GM19395 (cell line): ENCODE results near the gene LHFPL2.
"Not testable (repeated sequence)": the region's sequence is repeated elsewhere in the genome, so short reads cannot be mapped to it uniquely, and the experiment has no call there.

Experiments used
- ATAC-seq: cut with Tn5 transposase; IDR thresholded peaks from one replicate; pipeline ENCODE4 v1.9.1; 2021; ENCODE audit warnings: mild to moderate bottlenecking, moderate library complexity; ENCODE audit not compliant: unreplicated experiment

Gene LHFPL2

DNA sequence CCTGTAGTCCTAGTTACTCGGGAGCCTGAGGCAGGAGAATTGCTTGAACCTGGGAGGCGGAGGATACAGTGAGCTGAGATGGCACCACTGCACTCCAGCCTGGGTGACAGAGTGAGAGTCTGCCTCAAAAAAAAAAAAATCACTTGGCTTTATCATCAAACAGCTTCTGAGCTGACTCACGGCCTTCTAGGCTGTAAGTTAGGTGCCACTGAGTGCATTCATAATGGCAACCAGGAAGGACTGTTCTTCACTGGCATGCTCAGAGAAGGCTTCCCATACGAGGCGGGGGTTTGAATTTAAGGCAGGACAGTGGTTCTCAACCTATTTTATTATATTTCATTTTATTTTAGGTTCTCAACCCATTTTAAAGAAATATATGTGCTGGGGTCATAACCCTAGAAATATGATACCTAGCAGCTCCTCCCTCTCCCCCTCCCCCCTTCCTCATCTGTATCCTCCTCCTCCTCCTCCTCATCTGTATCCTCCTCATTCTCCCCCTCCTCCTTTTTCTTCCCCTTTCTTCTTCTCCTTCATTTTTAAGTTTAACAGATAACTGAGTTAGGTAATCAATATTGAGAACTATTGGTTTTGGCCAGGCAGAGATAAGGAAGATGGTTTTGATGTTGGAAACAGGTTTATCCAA is 19.0 kb upstream of the LHFPL2 start:
- ATAC-seq = no peak

DNA sequence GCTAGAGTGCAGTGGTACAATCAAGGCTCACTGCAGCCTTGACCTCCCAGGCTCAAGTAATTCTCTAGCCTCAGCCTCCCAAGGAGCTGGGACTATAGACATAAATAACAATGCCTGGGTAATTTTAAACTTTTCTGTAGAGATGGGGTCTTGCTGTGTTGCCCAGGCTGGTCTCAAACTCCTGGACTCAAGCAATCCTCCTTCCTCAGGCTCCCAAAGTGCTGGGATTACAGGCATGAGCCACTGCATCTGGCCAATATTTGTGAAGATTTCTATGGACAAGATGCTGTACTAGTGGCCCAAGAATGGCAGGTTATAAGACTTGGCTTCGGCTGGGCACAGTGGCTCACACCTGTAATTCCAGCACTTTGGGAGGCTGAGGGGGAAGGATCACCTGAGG is 18.4 kb upstream of the LHFPL2 start:
- ATAC-seq = not testable (repeated sequence)

DNA sequence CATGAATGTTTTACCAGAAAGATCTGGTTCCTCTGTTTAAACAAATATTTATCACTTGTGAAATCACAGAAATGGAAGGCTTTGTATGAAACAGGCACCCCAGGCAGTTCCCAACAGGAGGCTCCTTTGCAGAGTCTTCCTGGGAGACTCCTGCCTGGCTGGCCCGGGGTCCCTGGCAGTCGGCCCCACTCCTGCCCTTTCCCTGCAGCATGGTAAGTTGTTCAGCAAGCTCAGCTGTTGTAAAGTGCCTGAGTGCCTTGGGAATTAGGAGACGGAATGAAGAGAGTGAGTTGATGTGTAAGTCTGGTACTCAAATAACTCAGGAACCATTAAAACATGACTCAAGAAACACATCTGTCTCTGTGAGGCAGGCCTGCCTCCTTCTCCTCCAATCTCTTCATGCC is 17.5 kb upstream of the LHFPL2 start:
- no peak for ATAC-seq

DNA sequence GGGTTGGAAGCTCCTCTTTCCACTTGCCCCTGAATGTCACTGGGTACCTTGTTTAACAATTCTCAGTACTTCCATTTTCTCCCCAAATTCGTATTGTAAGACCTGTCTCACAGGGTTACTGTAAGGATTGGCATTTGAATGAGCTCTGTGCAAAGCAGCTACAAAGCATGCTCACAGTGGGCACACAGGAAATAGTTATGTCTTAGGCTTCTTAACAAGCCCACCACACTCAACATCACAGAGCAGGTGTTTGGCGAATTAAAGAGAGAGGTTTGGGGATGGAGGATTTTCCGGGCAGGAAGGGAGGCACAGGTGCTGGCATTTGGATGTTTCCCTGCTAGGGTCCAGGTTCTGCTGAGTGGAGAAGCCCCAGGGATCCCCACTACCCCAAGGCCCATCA is 17.0 kb upstream of the LHFPL2 start:
- no peak for ATAC-seq

DNA sequence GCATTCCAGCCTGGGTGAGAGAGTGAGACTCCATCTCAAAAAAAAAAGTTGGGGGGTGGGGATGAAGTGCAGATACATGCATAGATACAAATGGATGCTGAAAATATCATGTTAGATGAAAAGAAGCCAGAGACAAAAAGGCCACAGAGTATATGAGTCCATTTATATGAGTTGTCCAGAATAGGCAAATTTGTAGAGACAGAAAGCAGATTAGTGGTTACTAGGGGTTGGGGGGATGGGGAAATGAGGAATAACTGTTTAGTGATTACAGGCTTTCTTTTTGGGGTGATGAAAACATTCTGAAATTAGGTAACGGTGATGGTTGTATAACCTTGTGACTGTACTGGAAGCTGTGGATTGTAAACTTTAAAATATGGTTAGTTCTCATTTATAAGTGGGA is 13.8 kb upstream of the LHFPL2 start:
- ATAC-seq = no peak

DNA sequence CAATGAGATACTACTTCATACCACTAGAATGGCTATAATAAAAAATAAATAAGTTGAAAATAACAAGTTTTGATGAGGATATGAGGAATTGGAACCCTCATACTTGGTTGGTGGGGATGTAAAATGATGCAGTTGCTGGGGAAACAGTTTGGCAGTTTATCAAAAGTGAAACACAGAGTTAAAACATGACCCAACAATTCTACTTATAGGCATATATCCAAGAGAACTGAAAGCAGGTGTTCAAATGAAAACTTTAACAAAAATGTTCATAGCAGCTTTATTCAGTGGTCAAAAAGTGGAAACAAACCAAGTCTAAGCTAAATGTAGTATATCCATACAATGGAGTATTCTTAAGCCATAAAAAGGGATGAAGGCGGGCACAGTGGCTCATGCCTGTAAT is 13.1 kb upstream of the LHFPL2 start:
- ATAC-seq = peak; percentile 90

DNA sequence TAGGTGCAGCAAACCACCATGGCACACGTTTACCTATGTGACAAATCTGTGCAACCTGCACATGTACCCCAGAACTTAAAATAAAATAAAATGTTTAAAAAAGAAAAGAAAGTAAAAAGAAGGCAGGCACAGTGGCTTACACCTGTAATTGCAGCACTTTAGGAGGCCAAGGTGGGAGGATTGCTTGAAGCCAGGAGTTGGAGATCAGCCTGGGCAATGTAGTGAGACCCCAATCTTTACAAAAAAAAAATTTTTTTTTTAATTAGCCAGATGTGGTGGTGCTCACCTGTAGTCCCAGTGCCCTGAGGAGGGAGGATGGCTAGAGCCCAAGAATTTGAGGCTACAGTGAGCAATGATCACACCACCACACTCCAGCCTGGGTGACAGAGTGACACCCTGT is 12.5 kb upstream of the LHFPL2 start:
- peak; percentile 18 for ATAC-seq

DNA sequence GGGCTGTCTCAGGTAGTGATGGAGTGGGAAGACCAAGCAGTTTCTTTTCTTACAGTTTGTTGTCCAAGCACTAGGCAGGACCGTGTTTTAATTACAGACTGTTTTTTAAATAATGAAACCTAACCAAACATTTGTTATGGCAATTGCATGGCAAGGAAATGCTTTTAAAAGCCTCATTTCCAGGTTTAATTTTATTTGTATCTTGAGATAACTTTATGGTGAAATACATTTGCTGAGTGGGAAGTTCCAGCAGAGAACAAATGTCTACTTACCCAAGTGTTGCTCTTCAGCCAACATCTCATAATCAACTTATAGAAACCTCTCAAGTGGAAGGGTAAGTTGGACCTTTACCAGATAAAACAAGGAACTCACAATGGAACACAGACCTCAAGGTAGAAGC is 11.8 kb upstream of the LHFPL2 start:
- ATAC-seq = no peak

DNA sequence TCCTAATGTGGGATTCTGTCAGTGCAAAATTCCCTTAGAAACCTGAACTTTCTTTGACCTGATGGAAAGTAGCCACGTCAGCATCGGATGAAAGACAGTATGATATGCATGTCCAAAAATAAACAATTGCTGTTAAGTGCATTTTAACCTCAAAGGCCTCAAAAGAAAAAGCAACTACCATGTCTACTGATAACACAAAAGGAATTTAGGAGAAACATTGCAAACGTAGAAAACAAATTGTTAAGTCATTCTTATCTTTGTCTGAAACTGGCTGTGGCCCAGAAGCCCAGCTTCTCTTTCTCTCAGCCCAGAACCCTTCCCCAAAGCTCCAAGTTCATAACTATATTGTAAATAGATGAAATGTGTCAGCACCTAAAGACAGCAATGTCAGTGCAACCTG is 11.1 kb upstream of the LHFPL2 start:
- no peak for ATAC-seq

DNA sequence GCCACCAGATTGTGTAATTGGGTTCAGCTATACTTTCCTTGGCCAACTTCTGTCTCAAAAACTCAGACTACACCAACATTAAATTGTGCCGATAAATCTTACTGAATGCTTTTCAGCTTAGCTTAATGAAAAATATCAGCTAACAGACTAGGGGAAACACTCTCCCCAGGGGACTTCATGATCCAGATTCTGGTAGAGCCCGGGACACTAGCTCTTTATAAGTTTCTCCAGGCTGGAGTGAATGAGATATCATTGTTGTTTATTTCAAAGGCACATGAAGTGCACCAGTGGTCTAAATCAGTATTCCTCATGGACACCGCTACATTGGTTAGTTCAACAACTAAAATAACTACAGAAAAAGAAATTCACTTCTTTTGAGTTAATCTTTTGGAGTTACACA is 10.5 kb upstream of the LHFPL2 start:
- no peak for ATAC-seq

DNA sequence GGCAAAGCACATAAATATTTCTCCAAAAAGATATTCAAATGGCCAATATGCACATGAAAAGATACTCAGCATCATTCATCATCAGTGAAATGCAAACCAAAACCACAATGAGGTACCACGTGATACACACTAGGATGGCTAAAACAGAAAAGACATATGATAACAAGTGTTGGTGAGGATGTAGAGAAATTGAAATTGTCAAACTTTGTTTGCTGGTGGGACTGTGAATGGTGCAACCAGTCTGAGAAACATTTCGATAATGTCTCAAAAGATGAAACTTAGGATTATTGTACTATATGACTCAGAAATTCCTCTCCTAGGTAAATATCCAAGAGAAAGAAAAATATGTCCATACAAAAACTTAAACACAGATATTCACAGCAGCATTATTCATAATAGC is 8.6 kb upstream of the LHFPL2 start:
- ATAC-seq = no peak

DNA sequence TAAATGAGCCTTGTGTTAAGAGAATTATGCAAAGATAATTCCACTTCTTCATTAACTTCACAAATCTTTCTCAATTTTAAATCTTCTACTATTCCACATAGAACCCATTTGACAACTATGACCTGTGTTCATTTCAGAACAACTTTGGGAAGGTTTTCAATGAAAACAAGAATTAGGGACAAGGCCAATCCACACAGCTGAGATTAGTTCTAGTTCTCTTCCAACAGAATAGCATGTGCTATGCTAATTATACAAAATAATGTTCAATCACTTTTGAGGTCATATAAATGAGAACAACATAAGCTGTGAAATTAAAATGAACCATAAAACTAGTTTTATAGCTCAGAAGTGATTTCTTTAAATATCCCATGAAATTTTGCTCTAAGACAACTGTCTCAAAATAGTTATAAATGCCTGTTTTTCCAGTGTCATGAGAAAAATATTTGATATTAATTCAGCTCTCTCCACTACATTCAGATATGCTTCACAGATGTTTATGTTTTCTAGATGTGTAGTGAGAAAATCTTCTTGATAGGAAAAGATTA is 7.2 kb upstream of the LHFPL2 start:
- ATAC-seq = no peak

DNA sequence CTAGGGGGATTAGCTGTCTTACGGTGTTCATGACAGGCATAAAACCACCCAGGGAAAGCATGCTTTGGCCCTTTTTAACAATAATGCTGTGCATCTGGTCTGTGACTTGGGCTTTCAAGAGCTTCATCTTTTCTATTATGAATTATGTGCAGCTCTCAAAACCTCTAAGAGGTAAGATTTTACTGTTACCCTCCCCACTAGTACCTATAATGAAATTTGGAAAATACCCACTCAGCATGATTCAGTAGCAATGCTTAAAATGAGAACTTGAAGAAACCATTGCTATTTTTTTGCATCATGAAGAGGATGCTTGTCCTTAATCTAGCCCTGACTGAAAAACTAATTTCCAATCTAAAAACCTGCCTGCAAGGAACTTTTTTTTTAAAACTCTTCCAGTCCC is 5.8 kb upstream of the LHFPL2 start:
- no peak for ATAC-seq

DNA sequence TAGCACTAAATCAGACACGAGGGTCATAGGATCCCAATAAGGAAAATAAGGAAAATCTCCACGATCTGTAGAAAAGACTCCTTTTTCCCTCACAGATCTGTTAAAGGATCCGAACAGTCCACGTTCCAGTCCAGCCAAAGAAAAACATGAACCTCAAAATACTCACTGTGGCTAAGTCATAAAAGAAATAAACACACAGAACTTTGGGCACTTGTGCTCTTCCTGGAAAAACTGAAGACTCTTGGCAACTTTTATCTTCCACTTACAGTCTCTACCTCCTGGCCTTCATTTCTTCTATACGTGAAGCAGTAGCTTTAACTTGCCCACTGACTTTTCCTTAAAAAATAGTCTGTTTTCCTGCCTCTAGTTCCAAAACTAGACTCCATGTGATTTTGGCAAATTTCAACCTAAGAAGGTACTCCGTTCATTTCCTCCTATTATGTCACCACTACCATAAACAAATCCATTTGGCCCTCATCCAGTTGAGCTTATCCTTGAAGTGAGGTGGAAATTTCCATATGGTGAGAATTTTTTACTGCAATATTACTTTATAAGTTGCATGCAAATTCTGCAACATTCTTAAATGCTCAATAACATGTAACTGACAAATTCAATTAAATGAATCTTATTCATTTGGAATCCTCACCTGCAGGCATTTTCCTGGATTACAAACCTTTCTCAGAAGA is 5.3 kb upstream of the LHFPL2 start:
- ATAC-seq = no peak

DNA sequence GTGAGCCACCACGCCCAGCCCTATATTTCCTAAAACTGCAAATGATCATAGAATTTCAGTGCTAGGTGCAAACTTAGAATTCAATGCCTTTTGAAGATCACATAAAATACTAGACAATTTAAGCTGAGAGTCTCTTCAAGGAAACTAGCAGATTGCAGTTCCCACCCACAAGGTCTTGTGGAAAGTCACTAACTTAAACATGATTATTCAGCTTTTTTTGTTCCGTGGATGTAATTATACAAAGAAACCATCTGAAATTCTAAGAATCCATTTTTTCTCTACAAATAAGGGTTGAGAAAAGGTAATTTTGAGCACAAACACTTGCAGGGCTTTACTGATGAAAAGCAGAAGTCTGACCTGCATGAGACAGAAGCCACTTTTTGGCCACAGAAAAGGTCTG is 4.5 kb upstream of the LHFPL2 start:
- ATAC-seq = no peak

DNA sequence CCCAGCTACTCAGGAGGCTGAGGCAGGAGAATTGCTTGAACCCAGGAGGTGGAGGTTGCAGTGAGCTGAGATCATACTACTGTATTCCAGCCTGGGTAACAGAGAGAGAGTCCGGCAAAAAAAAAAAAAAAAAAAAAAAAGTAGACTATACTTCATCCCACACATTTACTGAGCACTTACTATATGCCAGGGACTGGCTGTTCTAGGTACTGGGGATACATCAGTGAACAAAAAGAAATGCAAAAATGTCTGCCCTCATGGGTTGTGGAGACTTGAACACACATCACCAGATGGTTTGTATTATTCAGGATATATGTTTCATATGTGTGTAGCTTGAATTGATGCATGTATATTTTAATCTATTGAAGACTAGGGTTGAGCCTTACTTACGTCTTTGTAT is 2.9 kb upstream of the LHFPL2 start:
- ATAC-seq = no peak

DNA sequence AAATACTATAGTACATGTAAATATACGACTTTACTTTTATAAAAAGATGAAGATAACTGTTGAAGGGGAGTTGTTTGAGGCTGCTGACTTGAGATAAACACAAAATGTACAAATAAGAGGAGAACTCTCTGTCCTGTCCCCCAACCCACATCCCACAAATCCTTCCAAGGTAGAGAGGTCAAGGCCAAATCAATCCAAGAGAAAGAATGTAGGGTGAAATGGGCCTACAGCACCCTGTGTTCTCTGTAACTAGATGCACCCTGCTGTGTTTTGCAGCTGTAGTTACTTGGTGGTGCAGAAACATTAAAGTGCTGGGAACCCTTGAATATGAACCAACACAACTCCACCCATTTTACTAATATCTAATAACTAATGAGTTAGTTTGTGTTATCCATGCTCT is 2.0 kb upstream of the LHFPL2 start:
- no peak for ATAC-seq

DNA sequence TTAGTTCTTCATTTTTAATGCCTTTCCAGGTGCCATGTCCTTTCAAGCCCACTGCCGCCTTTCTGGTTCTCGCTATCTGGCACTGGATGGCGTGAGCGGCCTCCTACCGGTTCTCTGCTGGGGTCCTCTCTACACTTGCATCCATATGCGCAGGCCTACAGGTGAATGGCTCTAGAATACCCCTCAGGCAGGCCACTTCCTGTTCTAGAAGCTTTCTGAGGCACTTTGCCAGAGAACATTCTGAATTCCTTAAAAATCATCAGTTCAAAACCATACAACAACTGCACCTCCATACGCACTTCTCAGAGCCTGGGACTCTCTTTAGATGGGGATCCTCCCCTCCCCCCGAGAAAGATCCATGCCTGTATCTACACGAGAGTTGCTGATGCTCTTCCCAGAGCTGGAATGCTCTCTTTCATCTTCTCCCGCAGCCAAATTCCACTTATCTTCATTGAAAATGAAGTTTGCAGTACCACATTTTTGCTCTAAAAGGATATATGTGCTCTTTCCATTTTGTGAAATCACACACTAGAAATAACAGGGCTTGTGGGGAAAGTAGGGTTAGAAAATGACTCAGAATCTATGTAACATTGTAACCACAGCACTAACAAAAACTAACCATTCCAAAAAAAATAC is 1.4 kb upstream of the LHFPL2 start:
- no peak for ATAC-seq

DNA sequence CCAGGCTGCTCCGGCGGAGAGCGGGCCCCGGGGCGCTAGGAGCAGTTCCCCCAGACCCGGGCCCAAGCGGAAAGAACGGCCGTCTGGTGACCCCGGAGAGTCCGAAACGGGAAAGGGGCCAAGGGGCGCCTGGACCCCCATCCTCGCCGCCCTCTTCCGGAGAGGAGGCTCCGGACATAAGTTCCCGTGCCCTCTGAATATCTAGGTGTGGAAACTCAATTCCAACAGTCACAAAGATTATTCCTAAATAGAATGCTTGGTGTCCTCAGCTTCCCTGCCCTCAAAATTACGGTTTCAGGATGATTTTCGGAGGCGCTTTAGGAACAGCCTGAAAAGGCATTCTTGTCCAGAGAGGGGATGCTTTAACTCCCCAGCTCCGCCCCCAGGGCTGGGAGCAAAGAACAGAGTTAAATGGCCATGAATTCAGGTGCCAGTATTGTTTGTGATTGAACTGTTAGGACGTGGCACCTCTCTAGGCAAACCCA is 681 bp upstream of the LHFPL2 start:
- no peak for ATAC-seq

DNA sequence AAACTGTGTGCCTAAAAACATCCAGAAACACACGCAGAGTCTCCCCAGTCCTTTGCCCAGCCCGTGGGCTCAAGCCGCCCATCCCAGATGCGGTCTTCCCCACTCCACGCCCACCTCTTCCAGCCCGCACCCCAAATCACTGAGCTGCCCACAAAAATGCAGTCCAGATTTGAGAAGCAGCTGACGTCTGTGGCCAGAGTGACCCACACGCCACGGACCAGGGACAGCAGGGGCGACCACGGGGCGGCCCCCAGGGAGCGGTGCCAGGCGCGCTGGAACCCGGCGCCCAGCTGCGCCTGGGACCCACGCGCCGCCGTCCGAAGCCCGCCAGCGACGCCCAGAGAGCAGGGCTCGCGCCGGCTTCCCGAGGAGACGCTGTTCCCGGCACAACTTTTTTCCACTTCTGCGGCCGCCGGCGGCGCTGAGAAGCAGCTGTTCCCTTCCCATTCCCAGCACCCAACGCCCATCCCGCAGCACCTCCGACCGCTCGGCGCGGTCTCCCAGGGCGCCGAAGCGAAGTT is 674 bp downstream of the LHFPL2 start:
- ATAC-seq = peak; percentile 27

DNA sequence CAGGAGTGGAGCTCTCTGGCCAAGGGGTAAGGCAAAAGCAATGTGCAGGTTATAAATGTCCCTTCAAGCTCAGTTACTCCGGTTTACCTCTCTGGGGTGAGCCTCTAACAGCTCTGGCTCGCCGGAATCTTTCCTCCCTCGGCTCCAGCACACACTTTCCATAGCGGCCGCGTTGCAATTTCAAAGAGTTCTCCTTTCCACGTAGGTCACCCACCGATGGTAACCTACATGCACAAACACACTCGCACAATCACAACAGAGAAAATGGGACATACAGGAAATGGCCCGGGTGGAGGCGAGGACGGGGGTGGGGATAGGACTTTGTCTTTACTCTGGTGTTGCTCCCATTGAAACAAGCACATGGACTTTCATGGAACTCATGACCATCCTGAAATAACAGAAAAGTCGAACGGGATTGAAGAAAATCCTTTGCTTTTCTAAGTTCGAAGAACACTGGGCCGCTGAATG is 1.2 kb downstream of the LHFPL2 start:
- ATAC-seq = no peak
